Measurements from ENCODE around the gene CAMK2N2.
"Not testable (repeated sequence)": the region's sequence is repeated elsewhere in the genome, so short reads cannot be mapped to it uniquely, and the experiment has no call there.

CAMK2N2 gene

DNA sequence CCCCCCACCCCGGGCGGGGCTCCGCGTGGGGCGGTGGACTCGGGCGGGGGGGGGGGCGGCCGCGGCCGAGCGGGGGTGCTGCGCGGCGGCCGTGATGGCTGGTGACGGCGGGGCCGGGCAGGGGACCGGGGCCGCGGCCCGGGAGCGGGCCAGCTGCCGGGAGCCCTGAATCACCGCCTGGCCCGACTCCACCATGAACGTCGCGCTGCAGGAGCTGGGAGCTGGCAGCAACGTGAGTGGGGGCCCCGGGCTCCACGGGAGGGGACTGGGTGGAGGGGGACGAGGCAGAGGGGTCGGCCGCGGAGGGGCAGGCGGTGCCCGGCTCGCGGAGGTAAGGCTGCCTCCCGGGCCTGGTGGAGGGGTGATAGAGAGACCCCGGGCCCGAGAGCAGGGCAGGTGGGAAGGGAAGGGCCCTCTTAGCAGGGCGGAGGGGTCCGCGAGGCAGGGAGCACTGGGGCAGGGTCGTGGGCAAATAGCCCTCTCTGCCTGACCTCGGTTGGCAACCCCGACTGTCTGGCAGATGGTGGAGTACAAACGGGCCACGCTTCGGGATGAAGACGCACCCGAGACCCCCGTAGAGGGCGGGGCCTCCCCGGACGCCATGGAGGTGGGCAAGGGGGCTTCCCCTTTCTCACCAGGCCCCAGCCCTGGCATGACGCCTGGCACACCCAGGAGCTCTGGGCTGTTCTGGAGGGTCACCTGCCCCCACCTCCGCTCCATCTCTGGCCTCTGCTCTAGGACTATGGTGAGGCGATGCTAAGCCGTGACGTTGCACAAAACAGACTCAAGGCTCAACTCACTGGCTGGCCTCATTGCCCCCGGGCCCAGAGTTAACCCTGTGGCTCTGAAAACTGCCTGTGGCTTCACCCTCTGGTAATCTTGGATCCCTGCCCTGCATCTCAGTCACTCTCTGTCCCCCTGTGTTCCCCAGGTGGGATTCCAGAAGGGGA is 14.9 kb upstream of the CAMK2N2 start, which contains the start of gene ECE2:
Gene ECE2, plus strand, starts transcription at position 62 of the 950 bp plus-strand sequence. Its CDS starts 132 bp downstream, at position 194.
- no peak within 1 kb of the TSS for H3K4me3 ChIP-seq (ENCODE audit: low read depth, low read length)
- DNase-seq (ENCODE audit: low read depth) = no peak
- TF ChIP-seq, protein P1, sequence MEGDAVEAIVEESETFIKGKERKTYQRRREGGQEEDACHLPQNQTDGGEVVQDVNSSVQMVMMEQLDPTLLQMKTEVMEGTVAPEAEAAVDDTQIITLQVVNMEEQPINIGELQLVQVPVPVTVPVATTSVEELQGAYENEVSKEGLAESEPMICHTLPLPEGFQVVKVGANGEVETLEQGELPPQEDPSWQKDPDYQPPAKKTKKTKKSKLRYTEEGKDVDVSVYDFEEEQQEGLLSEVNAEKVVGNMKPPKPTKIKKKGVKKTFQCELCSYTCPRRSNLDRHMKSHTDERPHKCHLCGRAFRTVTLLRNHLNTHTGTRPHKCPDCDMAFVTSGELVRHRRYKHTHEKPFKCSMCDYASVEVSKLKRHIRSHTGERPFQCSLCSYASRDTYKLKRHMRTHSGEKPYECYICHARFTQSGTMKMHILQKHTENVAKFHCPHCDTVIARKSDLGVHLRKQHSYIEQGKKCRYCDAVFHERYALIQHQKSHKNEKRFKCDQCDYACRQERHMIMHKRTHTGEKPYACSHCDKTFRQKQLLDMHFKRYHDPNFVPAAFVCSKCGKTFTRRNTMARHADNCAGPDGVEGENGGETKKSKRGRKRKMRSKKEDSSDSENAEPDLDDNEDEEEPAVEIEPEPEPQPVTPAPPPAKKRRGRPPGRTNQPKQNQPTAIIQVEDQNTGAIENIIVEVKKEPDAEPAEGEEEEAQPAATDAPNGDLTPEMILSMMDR (conservative IDR thresholded peaks at IDR 0.05; ENCODE audit: low read depth, low read length) = no peak

DNA sequence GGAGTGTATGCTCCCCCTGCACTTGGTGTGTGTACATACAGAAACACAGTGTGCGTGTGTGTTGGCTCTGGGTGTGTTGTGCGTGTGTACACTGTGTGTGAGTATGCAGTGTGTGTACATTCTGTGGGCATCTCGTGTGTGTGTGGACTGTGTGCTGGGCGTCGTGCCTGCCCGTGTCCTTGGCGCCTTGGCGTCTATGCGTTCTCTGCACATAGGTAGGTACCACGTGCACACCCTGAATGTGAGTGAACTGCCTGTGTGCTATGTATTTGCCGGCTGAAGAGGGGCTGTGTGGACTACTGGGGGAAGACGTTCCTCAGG is 14.0 kb upstream of the CAMK2N2 start:
- H3K4me3 ChIP-seq (ENCODE audit: low read depth, low read length) = no peak overlapping the region
- TF ChIP-seq, protein P1 (conservative IDR thresholded peaks at IDR 0.05; ENCODE audit: low read depth, low read length) = no peak
- DNase-seq (ENCODE audit: low read depth) = no peak

DNA sequence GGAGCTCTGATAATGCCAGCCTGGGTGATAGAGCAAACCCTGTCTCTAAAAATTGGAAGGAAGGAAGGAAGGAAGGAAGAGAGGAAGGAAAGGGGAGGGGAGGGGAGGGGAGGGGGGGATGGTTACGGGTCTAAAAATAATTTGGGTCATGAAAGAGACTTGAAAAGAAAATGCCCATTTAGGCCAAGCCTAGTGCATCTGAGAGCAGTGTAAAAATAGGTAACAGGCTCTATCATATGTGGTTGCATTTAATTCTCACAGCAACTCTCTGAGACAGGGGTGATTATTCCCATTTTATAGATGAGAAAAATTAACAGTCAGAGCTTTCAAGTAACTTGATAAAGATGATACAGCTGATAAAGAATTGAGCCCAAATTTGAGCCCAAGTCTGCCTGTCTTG is 10.9 kb upstream of the CAMK2N2 start:
- TF ChIP-seq, protein P1 (conservative IDR thresholded peaks at IDR 0.05; ENCODE audit: low read depth, low read length) = no peak
- H3K4me3 ChIP-seq (ENCODE audit: low read depth, low read length) = no peak overlapping the region
- no peak for DNase-seq (ENCODE audit: low read depth)

DNA sequence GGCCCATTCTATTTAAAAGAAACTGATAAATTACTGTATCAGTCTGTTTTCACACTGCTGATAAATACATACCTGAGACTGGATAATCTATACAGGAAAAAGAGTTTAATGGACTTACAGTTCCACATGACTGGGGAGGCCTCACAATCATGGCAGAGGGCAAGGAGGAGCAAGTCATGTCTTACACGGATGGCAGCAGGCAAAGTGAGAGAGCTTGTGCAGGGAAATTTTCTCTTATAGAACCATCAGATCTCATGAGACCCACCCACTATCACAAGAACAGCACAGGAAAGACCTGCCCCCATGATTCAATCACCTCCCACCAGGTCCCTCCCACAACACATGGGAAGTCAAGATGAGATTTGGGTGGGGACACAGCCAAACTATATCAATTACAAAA is 5.9 kb upstream of the CAMK2N2 start:
- not testable (repeated sequence) for DNase-seq (ENCODE audit: low read depth); H3K4me3 ChIP-seq (ENCODE audit: low read depth, low read length)

DNA sequence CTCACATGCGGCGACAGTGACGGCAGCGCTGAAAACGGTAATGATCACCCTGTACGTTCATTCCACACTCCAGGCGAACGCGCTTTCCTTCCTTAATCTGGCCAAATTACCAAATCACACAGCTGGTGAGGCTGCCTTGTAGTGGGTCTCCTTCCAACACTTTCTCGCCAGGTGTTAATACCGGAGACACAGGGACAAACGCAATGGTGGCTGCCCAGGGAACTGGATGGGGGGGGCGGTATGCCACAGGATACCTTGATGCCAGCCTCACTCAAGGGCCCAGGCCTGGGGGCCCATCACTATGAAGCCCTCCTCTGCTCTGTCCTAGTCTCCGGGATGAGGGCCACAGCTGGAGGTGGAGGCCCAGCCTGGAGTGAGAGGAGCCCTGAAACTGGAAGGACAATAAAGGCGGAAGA is 1.4 kb upstream of the CAMK2N2 start:
- H3K4me3 ChIP-seq (ENCODE audit: low read depth, low read length) = no peak overlapping the region
- TF ChIP-seq, protein P1 (conservative IDR thresholded peaks at IDR 0.05; ENCODE audit: low read depth, low read length) = no peak
- DNase-seq (ENCODE audit: low read depth) = no peak

DNA sequence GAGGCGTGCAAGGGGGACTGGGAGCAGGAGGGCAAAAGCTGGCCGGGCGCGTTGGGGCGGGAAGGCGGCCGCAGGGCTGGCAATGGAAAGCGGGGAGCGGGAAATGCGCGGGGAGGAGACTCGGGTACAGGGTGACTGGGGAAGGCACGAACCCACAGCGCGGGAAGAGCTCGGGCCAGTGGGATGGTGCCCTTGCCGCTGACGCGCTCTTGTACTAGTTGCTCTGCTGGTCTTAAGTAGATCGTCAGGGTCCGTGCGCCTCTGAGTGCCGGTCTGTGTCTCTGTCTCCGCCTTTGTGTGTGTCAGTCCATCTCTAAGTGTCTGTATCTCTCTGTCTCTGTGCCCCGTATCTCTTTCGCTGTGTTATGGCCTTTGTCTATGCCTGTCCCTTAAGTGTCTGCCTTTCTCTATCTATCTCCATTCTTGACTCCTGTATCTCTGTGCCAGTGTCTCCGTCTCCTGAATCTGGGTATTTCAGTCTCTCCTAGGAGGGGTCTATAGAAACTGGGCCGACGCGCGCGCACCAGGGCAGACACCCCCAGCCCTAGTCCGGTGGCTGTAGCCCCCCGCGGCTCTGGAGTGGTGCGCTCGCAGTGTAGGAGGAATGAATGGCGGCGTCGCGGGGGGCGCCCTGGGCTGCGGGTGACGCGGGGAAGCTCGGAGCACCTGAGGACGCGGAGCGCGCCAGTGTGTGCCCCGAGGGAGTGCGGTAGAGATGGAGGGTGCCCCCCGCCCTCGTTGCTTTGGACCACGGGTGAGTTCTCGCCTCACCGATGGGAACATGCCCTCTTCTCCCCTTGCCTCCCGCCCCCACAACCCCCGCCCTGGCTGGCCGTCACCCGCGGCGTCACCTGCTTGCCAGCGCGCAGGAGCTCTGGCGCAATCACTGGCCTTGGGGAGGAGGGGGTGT is 756 bp upstream of the CAMK2N2 start:
- DNase-seq (ENCODE audit: low read depth) = peak; percentile 56
- H3K4me3 ChIP-seq (ENCODE audit: low read depth, low read length) = peak overlapping the region; percentile 59
- TF ChIP-seq, protein P1 (conservative IDR thresholded peaks at IDR 0.05; ENCODE audit: low read depth, low read length) = no peak

DNA sequence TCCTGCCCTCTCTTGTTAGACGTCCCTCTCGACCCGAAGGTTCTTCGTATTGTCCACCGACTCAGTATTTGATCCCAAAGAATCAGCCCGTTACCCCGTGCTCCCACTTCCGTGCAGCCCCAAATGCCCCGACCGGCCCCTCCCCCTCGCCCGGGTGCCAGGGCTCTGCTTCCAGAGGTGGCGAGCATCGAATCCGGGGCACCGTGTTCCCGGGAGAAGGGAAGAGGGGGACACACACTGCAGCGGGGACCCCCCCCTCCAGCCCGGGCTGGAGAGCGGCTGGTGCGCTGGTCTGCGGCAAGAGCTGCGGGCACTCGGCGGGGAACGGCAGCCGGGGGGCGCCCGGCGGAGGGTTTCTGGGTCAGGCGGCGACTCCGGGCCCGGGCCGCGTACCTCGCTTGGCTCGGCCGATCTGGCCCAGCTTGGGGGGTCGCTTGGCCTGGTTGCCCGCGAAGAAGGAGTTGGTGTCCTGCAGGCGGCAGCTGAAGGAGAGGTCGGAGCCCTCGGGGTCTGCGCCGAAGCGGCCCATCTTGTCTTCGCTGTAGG is 556 bp downstream of the CAMK2N2 start:
- no peak for DNase-seq (ENCODE audit: low read depth)
- peak overlapping the region; percentile 59 for H3K4me3 ChIP-seq (ENCODE audit: low read depth, low read length)
- TF ChIP-seq, protein P1 (conservative IDR thresholded peaks at IDR 0.05; ENCODE audit: low read depth, low read length) = no peak

All from choroid plexus epithelial cell (primary cell).